H1 (cell line): ENCODE data around the gene MRPS14. TPM values are rescaled to one million over a fixed set of nuclear protein-coding genes. Genes with fewer than 3 reads are reported as not detected.

Source experiments
- BRCA1 ChIP-seq: IDR thresholded peaks from 2 replicates; pipeline ENCODE4 v1.6.1; 2012; ENCODE audit warnings: low read depth, low read length, improper control_type of control experiment
- CTBP2 ChIP-seq: IDR thresholded peaks from 2 replicates; pipeline ENCODE4 v1.7.0; 2011; ENCODE audit warnings: borderline replicate concordance, mild to moderate bottlenecking, moderate library complexity, mixed read lengths, low read length; ENCODE audit not compliant: insufficient read depth, insufficient read length
- HDAC2 ChIP-seq, 2 experiments: fragments of 300-600 bp in 1 of 2; sonication (generic) in 1 of 2; IDR thresholded peaks; 2 replicates each; pipeline ENCODE4 v1.6.1; 2011 to 2012; ENCODE audit warnings: low read depth in 2 of 2, low read length in 2 of 2, mild to moderate bottlenecking in 2 of 2, moderate library complexity in 2 of 2, borderline replicate concordance in 1 of 2, inconsistent platforms in 1 of 2
- MAX ChIP-seq: IDR thresholded peaks from 2 replicates; pipeline ENCODE4 v1.6.1; 2012; ENCODE audit warnings: inconsistent platforms
- NANOG ChIP-seq: IDR thresholded peaks from 2 replicates; pipeline ENCODE4 v1.6.1; 2011; ENCODE audit warnings: low read length, low read depth, mild to moderate bottlenecking, inconsistent platforms; ENCODE audit not compliant: insufficient read depth, poor library complexity, severe bottlenecking
- TAF1 ChIP-seq: IDR thresholded peaks from 2 replicates; pipeline ENCODE4 v1.6.1; 2011; ENCODE audit warnings: mild to moderate bottlenecking, low read depth, low read length
- TEAD4 ChIP-seq: IDR thresholded peaks from 2 replicates; pipeline ENCODE4 v1.6.1; 2012; ENCODE audit warnings: low read depth, low read length, inconsistent platforms, mixed read lengths
- USF2 ChIP-seq: IDR thresholded peaks from 2 replicates; pipeline ENCODE4 v1.6.1; 2011; ENCODE audit warnings: low read length, improper control_type of control experiment
- polyA plus RNA-seq, 7 experiments: library from polyadenylated mRNA; depleted of rRNA in 3 of 7; stranded (reverse) in 5 of 7; unstranded in 2 of 7; fragments of >200 nt in 5 of 7; fragments of 200-250 nt in 2 of 7; gene quantifications; 1 replicate in 5 of 7; 2 replicates in 1 of 7; 4 replicates in 1 of 7; pipeline versions ENCODE4 v1.2.1 to v1.2.3, GENCODE V29; 2011 to 2013; ENCODE audit warnings: missing spikeins in 2 of 7, mixed read lengths in 2 of 7
- total RNA-seq: library from RNA; stranded (reverse); fragmentation: NEBNext Ultra II Directional; extraction: Animal tissue kit (Norgen Biotek cat#: 25700); gene quantifications from 2 replicates; pipeline ENCODE4 v1.2.1, GENCODE V29; 2021

The MRPS14 gene
- total and polyA plus RNA-seq, 2 of the 8 experiments (the other 6 are each of a cell fraction or from before 2014, with no cell fraction given) = 27.5 to 38.7 TPM

- TF ChIP-seq USF2 = no peak
- no peak for TF ChIP-seq TAF1
- TF ChIP-seq HDAC2 (IDR thresholded peaks at IDR 0.05; ENCODE audit: borderline replicate concordance in 1 of 2, low read depth in 2 of 2, low read length in 2 of 2) = no peak
- TF ChIP-seq BRCA1 = no peak
- TF ChIP-seq TEAD4 = no peak
- no peak for TF ChIP-seq NANOG
- TF ChIP-seq MAX = no peak
- no peak for TF ChIP-seq CTBP2
These were observed 26.7 kb downstream of the MRPS14 start (continued) for GRCh38 chr1:174996476-174996875.
